Bronchial smooth muscle cell (primary cell): Measurements from ENCODE around the gene TBKBP1. TPM values are rescaled to one million over a fixed set of nuclear protein-coding genes. Genes with fewer than 3 reads are reported as not detected.

Source experiments
- total RNA-seq: library from RNA; depleted of rRNA; stranded (reverse); fragments of >200 nt; gene quantifications from 2 replicates; pipeline ENCODE4 v1.2.1, GENCODE V29; 2014

The TBKBP1 gene
- total RNA-seq: 8.2 and 8.7 TPM in 2 replicates

GRCh38 chr17:47693731-47694580, at the start of gene TBKBP1:
TSS of gene TBKBP1 (plus strand) at chr17:47694161. CDS start at chr17:47696113, 1,952 bp downstream.

GRCh38 chr17:47649153-47649971, 44.6 kb upstream of the TBKBP1 start, which contains the start of gene KPNB1:
TSS of gene KPNB1 (plus strand) at chr17:47649919. CDS start at chr17:47650245, 326 bp downstream.

GRCh38 chr17:47733047-47733673, 39.2 kb downstream of the TBKBP1 start, which contains the start of gene TBX21:
TSS of gene TBX21 (plus strand) at chr17:47733236. CDS start at chr17:47733455, 219 bp downstream.

Other genes starting within 250 kb of the TBKBP1 start
- gene NPEPPS, start 163.1 kb upstream of the TBKBP1 start, total RNA-seq: 154 and 212 TPM in 2 replicates
- gene KPNB1, start 44.2 kb upstream of the TBKBP1 start, total RNA-seq: 174 and 196 TPM in 2 replicates
- gene TBX21, start 39.1 kb downstream of the TBKBP1 start, total RNA-seq: not detected in 2 replicates
- gene OSBPL7, start 127.6 kb downstream of the TBKBP1 start, total RNA-seq: 12.0 and 16.6 TPM in 2 replicates
- 18.0 and 27.6 TPM in 2 replicates for gene MRPL10, start 137.4 kb downstream of the TBKBP1 start, total RNA-seq
- not detected in 2 replicates for gene LRRC46, start 137.5 kb downstream of the TBKBP1 start, total RNA-seq
- gene SCRN2, start 147.1 kb downstream of the TBKBP1 start, total RNA-seq: 49.8 and 56.3 TPM in 2 replicates
- gene SP6, start 157.0 kb downstream of the TBKBP1 start, total RNA-seq: under 0.01 TPM in 2 replicates
- 0.32 and 2.1 TPM in 2 replicates for gene SP2, start 202.1 kb downstream of the TBKBP1 start, total RNA-seq
- gene PNPO, start 247.4 kb downstream of the TBKBP1 start, total RNA-seq: 12.6 and 19.5 TPM in 2 replicates